ENCODE data around the gene SULF2. TPM values are rescaled to one million over a fixed set of nuclear protein-coding genes. Genes with fewer than 3 reads are reported as not detected.

Gene SULF2
- total and polyA plus RNA-seq, 9 of the 15 experiments (the other 6 are each of a cell fraction or from before 2014, with no cell fraction given) = 0.33 TPM; not detected in 8

DNA sequence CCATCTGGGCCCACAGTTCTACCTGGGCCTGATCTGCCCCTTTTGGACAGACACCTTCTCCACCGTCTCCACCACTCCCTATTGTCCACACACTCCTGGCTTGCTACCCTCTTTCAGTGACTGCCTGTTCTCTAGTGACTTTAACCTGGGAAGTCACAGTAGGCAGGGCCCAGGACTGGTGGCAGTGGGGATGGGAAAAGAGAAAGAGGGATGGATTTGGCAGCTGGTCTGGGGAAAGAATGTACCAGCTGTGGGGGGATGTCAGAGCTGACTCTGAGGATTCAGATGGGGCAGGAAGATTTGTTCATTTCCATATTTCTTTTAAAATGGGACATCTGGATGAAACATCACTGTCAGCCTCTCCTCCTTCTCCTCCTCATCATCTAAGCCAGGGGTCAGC lies 85.5 kb downstream of the SULF2 start:
- H3K9me1 ChIP-seq (ENCODE audit: control insufficient read depth, insufficient read depth, low read length) = no peaks in the 10 kb centered on the region
- ChIA-PET CTCF (ENCODE audit: low intra/inter-chr PET ratio) (no interaction called here), POLR2A (no interaction called here)
- H3K9ac ChIP-seq (ENCODE audit: insufficient read depth in 1 of 2, low read depth in 2 of 2, low read length in 2 of 2) = no peak overlapping the region
- BruUV-seq (replicated peaks) = no TSS peak
- FAIRE-seq (no peak), ATAC-seq (no peak), DNase-seq (ENCODE audit: extremely low read depth in 1 of 4, low spot score in 3 of 4) (no peak)
- TF ChIP-seq NFIC (IDR thresholded peaks at IDR 0.05) = no peak
- TF ChIP-seq, protein P1, sequence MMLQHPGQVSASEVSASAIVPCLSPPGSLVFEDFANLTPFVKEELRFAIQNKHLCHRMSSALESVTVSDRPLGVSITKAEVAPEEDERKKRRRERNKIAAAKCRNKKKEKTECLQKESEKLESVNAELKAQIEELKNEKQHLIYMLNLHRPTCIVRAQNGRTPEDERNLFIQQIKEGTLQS (IDR thresholded peaks at IDR 0.05) = no peak
- TF ChIP-seq, protein P1 (CRISPR knock-in tag; conservative IDR thresholded peaks at IDR 0.05) = no peak
- TF ChIP-seq ZNF589 (CRISPR knock-in tag; IDR thresholded peaks at IDR 0.05; ENCODE audit: low read depth) = no peak
- TF ChIP-seq, protein P2, sequence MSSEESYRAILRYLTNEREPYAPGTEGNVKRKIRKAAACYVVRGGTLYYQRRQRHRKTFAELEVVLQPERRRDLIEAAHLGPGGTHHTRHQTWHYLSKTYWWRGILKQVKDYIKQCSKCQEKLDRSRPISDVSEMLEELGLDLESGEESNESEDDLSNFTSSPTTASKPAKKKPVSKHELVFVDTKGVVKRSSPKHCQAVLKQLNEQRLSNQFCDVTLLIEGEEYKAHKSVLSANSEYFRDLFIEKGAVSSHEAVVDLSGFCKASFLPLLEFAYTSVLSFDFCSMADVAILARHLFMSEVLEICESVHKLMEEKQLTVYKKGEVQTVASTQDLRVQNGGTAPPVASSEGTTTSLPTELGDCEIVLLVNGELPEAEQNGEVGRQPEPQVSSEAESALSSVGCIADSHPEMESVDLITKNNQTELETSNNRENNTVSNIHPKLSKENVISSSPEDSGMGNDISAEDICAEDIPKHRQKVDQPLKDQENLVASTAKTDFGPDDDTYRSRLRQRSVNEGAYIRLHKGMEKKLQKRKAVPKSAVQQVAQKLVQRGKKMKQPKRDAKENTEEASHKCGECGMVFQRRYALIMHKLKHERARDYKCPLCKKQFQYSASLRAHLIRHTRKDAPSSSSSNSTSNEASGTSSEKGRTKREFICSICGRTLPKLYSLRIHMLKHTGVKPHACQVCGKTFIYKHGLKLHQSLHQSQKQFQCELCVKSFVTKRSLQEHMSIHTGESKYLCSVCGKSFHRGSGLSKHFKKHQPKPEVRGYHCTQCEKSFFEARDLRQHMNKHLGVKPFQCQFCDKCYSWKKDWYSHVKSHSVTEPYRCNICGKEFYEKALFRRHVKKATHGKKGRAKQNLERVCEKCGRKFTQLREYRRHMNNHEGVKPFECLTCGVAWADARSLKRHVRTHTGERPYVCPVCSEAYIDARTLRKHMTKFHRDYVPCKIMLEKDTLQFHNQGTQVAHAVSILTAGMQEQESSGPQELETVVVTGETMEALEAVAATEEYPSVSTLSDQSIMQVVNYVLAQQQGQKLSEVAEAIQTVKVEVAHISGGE (CRISPR knock-in tag; IDR thresholded peaks at IDR 0.05) = peak in 1 of 3 experiments; percentile 81; a peak in 2 of 6 replicates
- no peak for TF ChIP-seq POLR2H (tag; IDR thresholded peaks at IDR 0.05; ENCODE audit: low read depth)
- TF ChIP-seq NFRKB (IDR thresholded peaks at IDR 0.05; ENCODE audit: low read depth) = no peak
- H3K27ac ChIP-seq (ENCODE audit: extremely low read depth, low read depth, low read length) = no peak overlapping the region
- H3K9me3 ChIP-seq (replicated peaks; ENCODE audit: control insufficient read depth, insufficient read depth, low read depth, low read length) = no peaks in the 10 kb centered on the region
- no peak overlapping the region for H3K4me3 ChIP-seq
- H3K79me2 ChIP-seq (ENCODE audit: control insufficient read depth, insufficient read depth, low read length) = no peaks in the 10 kb centered on the region
- WGBS (ENCODE audit: insufficient coverage, low coverage, missing lambda C conversion rate) = 0% methylated on average over 1 of the region's 1 CpG
- no peaks in the 10 kb centered on the region for H3K36me3 ChIP-seq (ENCODE audit: control insufficient read depth, insufficient read depth, low read length)
- H4K20me1 ChIP-seq (replicated peaks; ENCODE audit: control insufficient read depth, insufficient read depth, low read length) = peaks cover 3% of the 10 kb centered on the region; the same call in 1 of the 2 replicates
- H3K4me1 ChIP-seq (replicated peaks in 1 of 2; ENCODE audit: control insufficient read depth in 2 of 2, insufficient read depth in 2 of 2, low read length in 2 of 2) = no peaks in the 10 kb centered on the region
- in situ Hi-C loops (cut with MboI) (no loop called here), intact Hi-C loops (cut with micrococcal nuclease) (no loop called here)
- H2AFZ ChIP-seq (ENCODE audit: low read depth, low read length) = no peak overlapping the region
- H3K4me2 ChIP-seq (ENCODE audit: insufficient read depth, low read length) = no peak overlapping the region
- H3K27me3 ChIP-seq (ENCODE audit: control insufficient read depth in 2 of 2, insufficient read depth in 2 of 2, low read length in 2 of 2) = peaks cover 33 to 69% of the 10 kb centered on the region in 2 experiments; a peak in 4 of 5 replicates
